ENCODE measurements around the gene COX6B2. TPM values are rescaled to one million over a fixed set of nuclear protein-coding genes. Genes with fewer than 3 reads are reported as not detected.

The COX6B2 gene
- total RNA-seq, 1 experiment from 2014 or later: 5.6 TPM

GRCh38 chr19:55341595-55342531 lies 12.7 kb downstream of the COX6B2 start:
- no peak for TF ChIP-seq TCF7L2 (IDR thresholded peaks at IDR 0.05; ENCODE audit: low read depth, low read length)
- TF ChIP-seq REST (IDR thresholded peaks at IDR 0.05; ENCODE audit: insufficient read depth in 1 of 2, low read depth in 2 of 2, low read length in 1 of 2): no peak
- no peak for TF ChIP-seq CTCF (IDR thresholded peaks at IDR 0.05)
- no peak for TF ChIP-seq SIN3A (IDR thresholded peaks at IDR 0.05; ENCODE audit: borderline replicate concordance, insufficient read depth, low read depth, low read length)
- TF ChIP-seq POLR2AphosphoS5 (IDR thresholded peaks at IDR 0.05; ENCODE audit: low read depth, low read length): no peak
- no peaks in the 10 kb centered on the region for H3K27me3 ChIP-seq (ENCODE audit: control insufficient read depth, insufficient read depth, low read length)
- BruUV-seq (replicated peaks): no TSS peak
- peak overlapping the region in 1 of 2 experiments; percentile 29; a peak in 2 of 4 replicates for H3K4me3 ChIP-seq (ENCODE audit: low read depth in 2 of 2, low read length in 2 of 2)
- H3K9me3 ChIP-seq (ENCODE audit: control insufficient read depth, insufficient read depth, low read depth, low read length): no peaks in the 10 kb centered on the region
- peaks cover 16% of the 10 kb centered on the region for H3K4me1 ChIP-seq (ENCODE audit: control insufficient read depth, insufficient read depth, low read length)
- no peak overlapping the region for H3K27ac ChIP-seq (ENCODE audit: low read length)
- H3K36me3 ChIP-seq (ENCODE audit: control insufficient read depth, insufficient read depth, low read length): no peaks in the 10 kb centered on the region
- CTCF ChIA-PET: interaction anchor here (0.5 to 0.7 kb wide), 2 partner anchors 23 to 94 kb away, joined by 5 to 9 read pairs; no protein-coding TSS in a partner anchor
- DNase-seq (ENCODE audit: low read depth, low spot score) (no peak), ATAC-seq (no peak)
- POLR2A ChIA-PET: no interaction called here
- in situ Hi-C loops (cut with HindIII; ENCODE audit: low pct_unique_long_range_greater_than_20kb, low sequenced_read_pairs) (no loop called here), intact Hi-C loops (cut with micrococcal nuclease; ENCODE audit: unreplicated experiment) (no loop called here)

- ChIA-PET POLR2A (interaction anchor here (0.6 to 0.7 kb wide), 2 partner anchors 9 to 39 kb away, joined by 3 read pairs; no protein-coding TSS in a partner anchor), CTCF (interaction anchor here (0.7 kb wide), 2 partner anchors 23 to 163 kb away, joined by 5 to 9 read pairs; no protein-coding TSS in a partner anchor)
- H3K4me3 ChIP-seq (ENCODE audit: low read depth in 2 of 2, low read length in 2 of 2): peak overlapping the region; percentile 73 to 87
- no peaks in the 10 kb centered on the region for H3K27me3 ChIP-seq (ENCODE audit: control insufficient read depth, insufficient read depth, low read length)
- TF ChIP-seq SIN3A (IDR thresholded peaks at IDR 0.05; ENCODE audit: borderline replicate concordance, insufficient read depth, low read depth, low read length) (no peak), TCF7L2 (IDR thresholded peaks at IDR 0.05; ENCODE audit: low read depth, low read length) (no peak), REST (IDR thresholded peaks at IDR 0.05; ENCODE audit: insufficient read depth in 1 of 2, low read depth in 2 of 2, low read length in 1 of 2) (no peak)
- no TSS peak for BruUV-seq (replicated peaks)
- H3K36me3 ChIP-seq (ENCODE audit: control insufficient read depth, insufficient read depth, low read length): no peaks in the 10 kb centered on the region
- peak overlapping the region; percentile 83 for H3K27ac ChIP-seq (ENCODE audit: low read length)
- in situ Hi-C loops (cut with HindIII; ENCODE audit: low pct_unique_long_range_greater_than_20kb, low sequenced_read_pairs) (no loop called here), intact Hi-C loops (cut with micrococcal nuclease; ENCODE audit: unreplicated experiment) (no loop called here)
- DNase-seq (ENCODE audit: low read depth, low spot score) (no peak), ATAC-seq (no peak)
- H3K9me3 ChIP-seq (ENCODE audit: control insufficient read depth, insufficient read depth, low read depth, low read length): no peaks in the 10 kb centered on the region
- H3K4me1 ChIP-seq (ENCODE audit: control insufficient read depth, insufficient read depth, low read length): peaks cover 16% of the 10 kb centered on the region
These were observed 13.3 kb downstream of the COX6B2 start for GRCh38 chr19:55341171-55341588.

Data from Panc1 (cell line).